ENCODE data around the gene SCTR.

DNA sequence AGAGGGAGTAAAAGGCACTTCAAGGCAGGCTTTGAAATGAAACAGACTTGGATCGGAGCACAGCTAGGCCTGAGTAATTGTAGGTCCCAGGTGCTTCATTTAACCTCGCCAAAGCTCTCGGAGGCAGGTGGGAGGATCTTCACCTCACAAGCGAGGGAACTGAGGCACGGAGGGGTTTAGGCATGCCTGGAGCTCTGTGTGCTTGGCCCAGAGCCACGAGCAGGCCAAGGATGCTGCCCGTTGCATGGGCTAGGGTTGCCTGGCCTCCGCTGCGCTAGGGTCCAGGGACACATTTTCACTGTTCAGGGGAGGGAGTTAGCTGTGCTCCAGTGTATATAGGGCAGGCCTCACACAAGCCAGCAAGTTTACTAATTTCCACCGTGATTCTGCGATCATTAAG lies 81.4 kb downstream of the SCTR start:
- TF ChIP-seq CTCF (IDR thresholded peaks at IDR 0.05; ENCODE audit: low read length): no peak
- no peak for TF ChIP-seq EZH2 (optimal IDR thresholded peaks at IDR 0.05; ENCODE audit: low read depth, low read length)
- no peak for TF ChIP-seq EZH2phosphoT487 (IDR thresholded peaks at IDR 0.05; ENCODE audit: low read length)
